ENCODE data around the gene IL4R.
A peak's percentile ranks its signal among the peaks of the same experiment; 100 is the strongest.
"Not testable (repeated sequence)": the region's sequence is repeated elsewhere in the genome, so short reads cannot be mapped to it uniquely, and the experiment has no call there.

Gene IL4R

DNA sequence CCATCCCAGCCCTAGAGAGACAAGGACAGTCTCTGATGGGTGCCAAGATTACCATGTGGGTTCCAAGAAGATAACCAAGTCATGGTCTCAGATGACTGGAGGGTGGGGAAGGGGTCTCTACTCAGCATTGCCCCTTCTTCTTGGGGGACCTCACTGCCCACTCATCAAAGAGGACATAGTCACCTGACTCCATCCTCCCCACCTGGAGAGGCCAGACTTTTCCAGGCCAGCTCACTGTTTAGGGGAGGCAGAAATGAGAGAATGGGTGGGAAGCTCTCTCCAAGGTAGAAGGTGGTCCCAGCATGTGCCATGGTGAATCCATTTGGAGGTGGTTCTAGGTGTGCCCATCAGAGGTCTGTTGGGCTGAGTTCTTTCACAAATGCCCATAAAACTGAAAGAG is 67.5 kb downstream of the IL4R start:
- DNase-seq (ENCODE audit: low read depth) = no peak

- no peak for DNase-seq (ENCODE audit: low read depth)
Measured at GRCh38 chr16:27381974-27382855, 68.4 kb downstream of the IL4R start.

DNA sequence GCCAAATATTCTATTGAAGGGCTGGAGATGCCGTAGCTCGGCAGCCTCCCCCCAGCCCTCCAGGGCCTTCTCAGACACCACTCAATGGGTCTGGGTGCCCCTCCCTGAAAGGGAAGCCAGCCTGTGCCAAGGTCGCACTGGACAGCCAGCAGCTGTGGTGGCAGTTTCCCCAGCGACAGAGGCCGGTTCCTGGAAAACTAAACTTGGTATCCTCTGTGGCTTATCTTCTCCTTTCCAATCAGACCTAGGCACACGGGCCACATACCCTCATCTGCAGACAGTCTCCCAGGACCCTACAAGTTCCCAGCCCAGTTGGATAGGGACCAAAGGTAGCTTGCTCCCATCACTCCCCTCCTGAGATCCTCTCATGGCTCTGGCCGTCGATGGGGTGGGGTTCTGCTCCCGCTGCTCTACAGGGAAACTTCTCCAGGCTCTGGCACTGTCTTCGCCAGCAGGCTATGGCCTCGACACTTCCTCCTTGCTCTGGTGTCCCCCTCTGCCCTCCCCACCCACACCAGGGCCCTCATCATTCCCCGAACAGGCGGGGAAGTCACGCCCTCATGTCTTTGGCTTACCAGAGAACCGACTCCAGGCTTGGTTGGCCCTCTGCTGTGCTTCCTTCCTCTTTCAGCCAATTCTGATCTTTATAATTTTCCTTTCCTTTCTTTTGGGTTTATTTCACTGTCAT is 69.9 kb downstream of the IL4R start:
- no peak for DNase-seq (ENCODE audit: low read depth)

DNA sequence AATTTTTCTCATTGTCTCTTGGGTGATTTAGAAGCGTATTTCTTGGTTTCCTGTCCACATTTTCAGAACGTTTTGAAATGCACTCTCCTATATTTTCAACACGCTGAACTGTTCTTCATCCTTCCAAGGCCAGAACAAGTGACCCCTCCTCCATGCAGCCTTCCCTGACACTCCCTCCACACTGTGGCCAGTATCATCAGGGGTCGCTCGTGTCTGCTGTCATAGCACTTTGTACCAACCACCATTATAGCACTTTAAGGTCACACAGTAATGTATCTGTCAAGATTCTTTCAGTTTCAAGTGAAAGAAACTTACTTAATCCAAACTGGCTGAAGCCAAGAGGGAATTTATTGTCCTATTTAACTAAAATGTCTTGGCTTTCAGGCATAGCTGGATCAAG is 70.7 kb downstream of the IL4R start:
- DNase-seq (ENCODE audit: low read depth) = no peak

- DNase-seq (ENCODE audit: low read depth) = no peak
Measured at GRCh38 chr16:27385398-27385797, 71.6 kb downstream of the IL4R start.

GRCh38 chr16:27386674-27387073 is 72.9 kb downstream of the IL4R start:
- no peak for DNase-seq (ENCODE audit: low read depth)

DNA sequence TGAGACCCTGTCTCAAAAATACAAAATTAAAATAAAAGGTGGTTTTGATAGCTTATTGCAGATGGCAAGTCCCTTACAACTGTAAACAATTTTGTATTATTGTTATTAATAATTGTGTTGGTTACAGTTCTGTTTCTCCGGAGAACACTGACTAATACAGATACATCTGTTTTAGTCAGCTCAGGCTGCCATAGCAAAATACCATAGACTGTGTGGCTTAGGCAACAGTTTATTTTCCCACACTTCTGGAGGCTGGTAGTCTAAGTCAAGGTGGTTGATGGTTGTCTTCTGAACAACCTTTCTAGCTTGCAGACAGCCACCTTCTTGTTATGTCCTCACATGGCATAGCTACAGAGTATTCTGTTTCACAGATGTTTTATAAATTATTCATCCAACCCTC is 74.0 kb downstream of the IL4R start:
- no peak for DNase-seq (ENCODE audit: low read depth)

GRCh38 chr16:27389272-27389961 is 75.6 kb downstream of the IL4R start:
- no peak for DNase-seq (ENCODE audit: low read depth)

GRCh38 chr16:27390151-27390550 is 76.4 kb downstream of the IL4R start:
- DNase-seq (ENCODE audit: low read depth) = no peak

GRCh38 chr16:27392671-27393070 is 78.9 kb downstream of the IL4R start:
- DNase-seq (ENCODE audit: low read depth) = no peak

- DNase-seq (ENCODE audit: low read depth) = no peak
Measured at GRCh38 chr16:27394516-27394915, 80.7 kb downstream of the IL4R start.

DNA sequence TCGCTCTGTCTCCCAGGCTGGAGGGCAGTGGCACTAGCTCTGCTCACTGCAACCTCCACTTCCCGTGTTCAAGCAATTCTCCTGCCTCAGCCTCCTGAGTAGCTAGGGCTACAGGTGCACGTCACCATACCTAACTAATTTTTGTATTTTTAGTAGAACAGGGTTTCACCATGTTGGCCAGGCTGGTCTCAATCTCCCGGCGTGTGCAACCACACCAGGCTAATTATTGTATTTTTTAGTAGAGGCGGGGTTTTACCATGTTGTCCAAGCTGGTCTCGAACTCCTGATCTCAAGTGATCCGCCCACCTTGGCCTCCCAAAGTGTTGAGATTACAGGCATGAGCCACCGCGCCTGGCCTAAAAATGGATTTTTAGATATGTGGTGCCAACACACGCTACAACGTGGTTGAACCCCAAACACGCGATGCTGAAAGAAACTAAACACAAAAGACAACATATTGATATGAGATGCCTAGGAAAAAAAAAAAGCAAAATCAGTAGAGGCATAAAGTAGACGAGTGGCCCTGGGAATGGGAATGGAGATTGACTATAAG is 84.6 kb downstream of the IL4R start:
- not testable (repeated sequence) for DNase-seq (ENCODE audit: low read depth)

GRCh38 chr16:27398894-27399853 is 85.4 kb downstream of the IL4R start:
- no peak for DNase-seq (ENCODE audit: low read depth)

DNA sequence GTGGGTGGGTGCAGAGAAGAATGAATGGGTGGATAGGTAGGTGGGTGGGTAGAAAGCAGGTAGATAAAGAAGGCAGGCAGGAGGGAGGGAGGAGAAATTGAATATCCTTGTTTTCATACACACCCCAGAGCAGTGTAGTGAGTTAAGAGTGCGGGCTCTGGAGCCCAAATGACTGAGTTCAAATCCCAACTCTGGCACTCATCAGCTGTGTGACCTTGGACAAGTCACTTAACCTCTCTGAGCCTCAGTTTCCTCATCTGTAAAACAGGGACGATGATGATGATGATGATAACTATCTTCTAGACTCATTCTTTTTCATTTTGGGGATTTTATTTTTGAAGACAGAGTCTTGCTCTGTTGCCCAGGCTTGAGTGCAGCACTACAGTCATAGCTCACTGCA is 86.2 kb downstream of the IL4R start:
- no peak for DNase-seq (ENCODE audit: low read depth)

DNA sequence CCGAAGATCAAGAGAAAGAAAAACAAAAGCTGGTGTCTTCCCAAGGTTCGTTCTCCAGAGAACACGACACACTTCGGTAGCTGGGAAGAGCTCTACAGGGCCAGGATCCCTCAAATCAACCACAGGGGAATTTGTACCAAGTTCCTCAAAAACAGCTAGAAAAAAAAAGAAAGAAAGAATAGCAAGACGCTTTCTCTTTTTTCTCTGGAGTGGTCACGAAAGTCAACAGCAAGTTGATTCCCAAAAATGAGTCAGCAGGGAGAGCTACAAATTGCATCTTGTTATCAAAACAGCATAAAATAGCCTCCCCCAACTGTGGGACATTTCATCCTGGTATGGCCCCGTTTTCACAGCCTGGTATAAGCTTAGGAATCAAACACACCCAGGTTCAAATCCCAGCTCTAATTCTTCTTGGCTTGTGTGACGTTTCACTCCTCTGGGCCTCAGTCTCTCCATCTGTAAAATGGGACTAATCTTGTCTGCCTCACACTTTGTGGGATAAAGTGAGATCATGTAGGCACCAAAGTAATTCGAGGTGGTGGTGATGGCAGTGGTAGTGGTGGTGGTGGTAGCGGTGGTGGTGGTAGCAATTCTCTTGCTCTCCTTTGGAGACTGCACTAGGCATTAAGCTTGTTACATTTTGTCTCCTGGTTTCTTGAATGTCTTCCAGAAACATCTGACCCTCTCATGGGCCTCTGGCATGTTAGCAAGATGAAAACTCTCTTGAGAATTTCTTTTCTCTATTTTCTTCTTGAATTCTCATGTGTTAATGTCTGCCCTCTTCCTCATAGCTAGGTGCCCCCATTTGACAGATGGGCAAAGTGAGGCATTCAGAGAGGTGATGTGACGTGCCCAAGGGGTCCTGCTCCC is 87.2 kb downstream of the IL4R start:
- DNase-seq (ENCODE audit: low read depth) = no peak

- peak; percentile 86 for DNase-seq (ENCODE audit: low read depth)
Measured at GRCh38 chr16:27401768-27402568, 88.2 kb downstream of the IL4R start, which contains the start of gene IL21R. Gene IL21R (plus strand): TSS chr16:27402174. CDS start chr16:27430072, 27,898 bp downstream.

DNA sequence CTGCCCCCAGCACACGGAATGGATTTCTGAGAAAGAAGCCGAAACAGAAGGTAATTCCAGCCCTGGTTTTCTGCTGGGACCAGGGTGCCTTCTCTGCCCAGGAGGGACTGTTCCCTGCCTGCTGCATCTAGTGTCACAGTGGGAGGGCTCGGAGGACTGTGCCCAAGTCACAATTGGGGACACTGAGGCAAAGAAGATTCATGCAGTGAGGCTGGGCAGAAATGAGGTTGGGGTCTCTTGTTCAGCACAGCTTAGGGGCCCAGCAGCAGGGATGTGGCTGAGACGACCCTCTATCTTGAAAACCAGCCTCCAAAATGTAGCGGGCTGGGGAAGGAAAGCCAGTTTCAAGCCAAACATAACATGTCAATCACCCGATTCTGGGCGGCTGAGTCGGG is 88.8 kb downstream of the IL4R start:
- no peak for DNase-seq (ENCODE audit: low read depth)

DNA sequence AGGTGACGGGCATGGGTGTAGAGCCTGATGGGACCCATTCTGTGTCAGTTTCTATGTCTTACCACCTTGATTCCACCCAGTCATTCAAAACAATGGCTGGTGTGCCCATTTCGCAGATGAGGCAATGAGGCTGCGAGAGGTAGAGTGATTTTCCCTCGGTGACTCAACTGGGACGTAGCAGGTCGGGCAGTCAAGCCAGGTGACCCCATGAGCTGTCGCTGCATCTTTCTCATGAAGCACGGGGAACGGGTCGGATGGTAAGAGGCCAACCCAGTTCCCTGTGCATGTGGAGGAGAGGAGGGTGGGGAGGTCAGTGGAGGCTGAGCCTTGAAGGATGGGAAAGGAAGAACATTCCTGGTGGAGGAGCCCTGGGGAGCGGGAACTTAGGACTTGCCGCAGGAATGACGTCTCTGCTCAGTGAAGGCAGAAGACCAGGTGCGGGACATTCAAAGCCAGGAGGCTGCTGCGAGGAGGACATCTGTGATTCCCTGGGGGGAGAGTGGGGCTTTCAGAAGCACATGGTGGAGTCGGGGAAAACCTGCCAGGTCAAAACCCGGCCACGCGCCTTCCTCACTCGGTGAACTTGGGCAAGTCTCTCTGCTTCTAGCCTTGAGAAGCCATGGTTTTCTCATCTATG is 89.3 kb downstream of the IL4R start:
- DNase-seq (ENCODE audit: low read depth) = peak; percentile 19

DNA sequence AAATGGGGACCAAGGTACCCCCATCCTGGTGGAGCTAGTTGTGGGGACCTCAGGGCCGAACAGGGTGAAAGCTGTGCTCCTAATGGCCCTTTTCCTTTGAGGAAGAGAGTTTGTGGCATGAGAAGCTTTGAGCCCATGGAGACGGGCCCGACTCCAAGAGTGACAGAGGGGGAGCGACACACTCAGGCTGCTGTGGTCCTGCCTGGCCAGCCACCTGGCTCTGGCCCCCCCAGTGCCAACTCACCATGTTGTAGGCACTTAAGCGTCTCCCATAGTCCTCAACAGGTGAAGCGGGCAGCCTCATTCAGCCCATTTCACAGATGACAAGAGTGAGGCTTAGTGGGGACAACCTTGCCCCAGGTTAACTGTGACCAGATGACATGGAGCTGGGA is 89.8 kb downstream of the IL4R start:
- DNase-seq (ENCODE audit: low read depth) = no peak
